ENCODE results near the gene PAGE2.
"Not testable (repeated sequence)": the region's sequence is repeated elsewhere in the genome, so short reads cannot be mapped to it uniquely, and the experiment has no call there.

The PAGE2 gene

DNA sequence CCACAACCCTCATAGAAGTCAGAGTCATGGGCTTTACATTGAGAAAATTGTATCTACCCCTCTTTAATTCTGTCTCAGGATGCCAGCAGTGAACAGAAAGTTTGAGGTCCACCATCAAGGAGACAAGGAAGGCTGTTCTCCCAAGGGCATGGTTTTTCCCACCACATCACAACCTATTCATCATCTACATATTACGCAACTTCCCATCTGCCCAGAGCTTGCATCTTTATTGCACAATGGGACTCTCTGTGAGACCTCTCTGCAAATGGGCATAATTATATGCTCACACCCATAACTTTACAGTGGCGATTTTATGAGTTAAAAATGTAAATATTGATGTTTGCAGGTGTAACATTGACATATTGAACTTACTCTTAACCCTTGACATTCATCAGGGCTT, 38.9 kb downstream of the PAGE2 start:
- no peak for DNase-seq

DNA sequence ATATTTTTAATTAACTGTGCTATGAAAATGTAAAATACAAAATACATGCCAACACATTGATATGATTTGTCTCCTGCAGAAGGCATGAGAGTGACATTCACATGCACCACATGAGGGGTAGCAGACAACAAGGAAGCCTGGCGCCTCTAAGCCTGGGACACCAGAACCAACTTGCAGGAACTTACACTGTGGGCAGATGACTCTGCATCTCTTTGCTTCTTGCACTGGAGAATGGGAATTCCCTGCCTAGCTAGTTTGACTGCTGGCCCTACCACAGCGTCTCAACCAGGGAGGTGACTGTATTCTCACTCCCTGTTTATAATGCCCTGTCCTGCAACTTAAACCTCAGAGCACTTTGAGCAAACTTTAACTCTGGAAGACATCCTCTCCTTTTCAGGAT, 40.5 kb downstream of the PAGE2 start:
- DNase-seq = no peak

DNA sequence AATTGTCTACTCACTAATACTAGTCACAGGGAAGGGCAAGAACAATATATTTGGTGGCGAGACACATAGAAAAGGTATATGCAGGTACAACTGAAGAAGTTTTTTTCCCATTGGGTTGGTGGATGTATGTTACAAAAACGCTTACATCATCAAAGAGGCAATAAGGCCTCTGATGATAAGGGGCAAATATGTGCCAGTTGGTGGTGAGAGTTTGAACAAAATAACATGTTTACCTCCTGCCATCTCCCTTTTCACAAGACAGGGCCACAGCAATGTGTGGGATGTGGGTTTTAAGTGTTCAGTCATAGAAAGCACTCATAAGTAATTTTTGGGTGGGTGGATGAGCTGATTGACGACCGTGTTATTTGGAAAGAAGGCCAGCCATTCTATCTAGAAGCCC, 41.7 kb downstream of the PAGE2 start:
- DNase-seq = no peak

DNA sequence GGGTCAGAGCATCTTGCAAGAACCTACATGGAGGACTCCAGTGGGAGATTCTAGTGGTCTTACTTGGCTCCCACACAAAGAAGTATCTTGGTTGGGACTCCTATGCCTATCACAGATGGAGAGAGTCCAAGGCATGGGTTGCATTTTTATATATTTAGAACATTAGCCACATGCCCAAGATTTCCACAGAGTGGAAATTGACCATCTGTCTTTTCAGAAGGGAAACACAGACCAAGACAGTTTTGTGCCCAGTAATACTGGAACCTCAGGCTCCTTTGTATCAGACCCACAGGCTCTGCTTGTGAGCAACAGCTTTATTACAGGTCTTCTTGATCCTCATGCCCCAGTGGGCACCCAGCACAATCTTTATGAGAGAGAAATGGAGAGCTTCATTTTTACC, 43.6 kb downstream of the PAGE2 start:
- no peak for DNase-seq

DNA sequence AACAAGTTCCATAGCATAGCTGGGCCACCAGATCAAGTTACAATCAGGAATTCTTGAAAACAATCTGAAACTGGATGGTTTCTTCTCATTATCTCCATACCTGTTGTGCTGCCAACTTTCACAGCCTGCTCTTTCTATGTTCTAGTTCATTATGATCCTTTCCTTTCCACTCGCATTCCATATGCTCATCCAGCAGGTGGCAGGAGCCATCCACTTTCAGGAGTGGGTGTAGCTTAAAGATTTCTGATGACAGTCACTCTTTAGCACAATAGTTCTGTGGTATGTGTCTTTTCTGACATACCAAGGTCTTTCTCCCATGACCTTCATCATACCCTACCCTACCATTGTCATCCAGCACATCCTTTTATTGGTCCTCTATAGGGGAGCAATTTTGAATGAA, 46.4 kb downstream of the PAGE2 start:
- peak; percentile 1 for DNase-seq

DNA sequence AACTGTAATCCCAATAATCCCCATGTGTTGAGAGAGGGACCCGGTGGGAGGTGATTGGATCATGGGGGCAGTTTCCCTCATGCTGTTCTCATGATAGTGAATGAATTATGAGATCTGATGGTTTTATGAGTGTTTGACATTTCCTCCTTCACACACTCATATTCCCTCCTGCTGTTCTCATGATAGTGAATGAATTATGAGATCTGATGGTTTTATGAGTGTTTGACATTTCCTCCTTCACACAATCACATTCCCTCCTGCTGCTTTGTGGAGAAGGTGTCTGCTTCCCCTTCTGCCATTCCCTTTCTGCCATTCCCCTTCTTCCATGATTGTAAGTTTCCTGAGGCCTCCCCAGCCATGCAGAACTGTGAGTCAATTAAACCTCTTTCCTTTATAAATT, 52.0 kb downstream of the PAGE2 start:
- not testable (repeated sequence) for DNase-seq
